ENCODE data around the gene ARVCF.

DNA sequence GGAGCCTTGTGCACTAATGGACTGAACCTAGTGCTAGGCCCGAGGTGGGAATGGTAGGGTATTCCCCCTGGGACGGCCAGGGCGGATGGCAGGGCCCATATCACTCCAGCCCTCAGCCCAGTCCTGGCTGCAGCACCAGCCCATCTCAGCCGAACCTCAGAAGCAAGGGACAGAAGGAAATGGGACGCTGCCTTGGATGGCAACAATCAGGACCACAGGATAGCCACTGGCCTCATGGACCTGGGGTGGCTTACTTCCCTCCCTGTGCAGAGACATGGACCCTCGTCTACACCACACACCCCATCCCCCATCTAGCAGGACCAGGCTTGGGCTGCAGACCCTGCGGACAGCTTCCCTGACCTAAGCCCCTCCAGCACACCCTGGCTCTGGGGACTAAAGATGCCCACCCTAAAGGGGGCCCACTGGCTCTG, 24.1 kb downstream of the ARVCF start:
- TF ChIP-seq EP300 (IDR thresholded peaks at IDR 0.05) (no peak), CTCF (IDR thresholded peaks at IDR 0.05) (no peak), POLR2AphosphoS5 (IDR thresholded peaks at IDR 0.05) (no peak)
